Uterus (tissue), 2 donors: ENCODE measurements around the gene ZNF609.

ENCODE experiments used
- POLR2A ChIP-seq, 2 donors: fragments of 450-650 bp; IDR thresholded peaks; one replicate each; pipeline ENCODE4 v1.6.1; 2016; ENCODE audit warnings: antibody characterized with exemption in 2 of 2, mild to moderate bottlenecking in 1 of 2, moderate library complexity in 1 of 2
- TF ChIP-seq, protein P1 (sequence below), 4 experiments: fragments of 200-600 bp in 2 of 4; fragments of 450-650 bp in 2 of 4; sonication (generic) in 2 of 4; IDR thresholded peaks; one replicate each; pipeline ENCODE4 v1.5.1; 2016 to 2019; ENCODE audit warnings: antibody characterized with exemption in 4 of 4, mild to moderate bottlenecking in 2 of 4, moderate library complexity in 1 of 4

DNA sequence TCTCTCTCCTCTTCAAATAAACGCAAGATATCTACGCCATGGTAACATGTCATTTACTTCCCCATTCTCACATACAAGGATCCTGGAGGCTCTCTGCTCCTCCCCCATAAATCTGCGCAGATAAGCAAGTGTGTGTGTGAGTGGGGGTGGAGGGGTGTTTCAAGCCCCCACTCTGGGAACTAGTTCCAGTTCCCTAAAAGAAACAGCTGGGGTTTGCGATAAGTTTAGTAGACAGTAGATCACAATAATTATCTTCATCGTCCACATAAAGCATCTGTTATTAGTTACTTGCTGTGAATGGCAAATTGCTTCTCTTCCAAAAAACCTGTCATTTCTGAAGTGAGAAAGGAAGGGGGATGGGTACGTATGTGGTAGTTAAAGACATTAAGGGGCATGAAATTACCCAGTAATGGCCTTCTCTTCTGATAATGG, 235.2 kb downstream of the ZNF609 start:
- TF ChIP-seq POLR2A (IDR thresholded peaks at IDR 0.05) = no peak
- TF ChIP-seq, protein P1, sequence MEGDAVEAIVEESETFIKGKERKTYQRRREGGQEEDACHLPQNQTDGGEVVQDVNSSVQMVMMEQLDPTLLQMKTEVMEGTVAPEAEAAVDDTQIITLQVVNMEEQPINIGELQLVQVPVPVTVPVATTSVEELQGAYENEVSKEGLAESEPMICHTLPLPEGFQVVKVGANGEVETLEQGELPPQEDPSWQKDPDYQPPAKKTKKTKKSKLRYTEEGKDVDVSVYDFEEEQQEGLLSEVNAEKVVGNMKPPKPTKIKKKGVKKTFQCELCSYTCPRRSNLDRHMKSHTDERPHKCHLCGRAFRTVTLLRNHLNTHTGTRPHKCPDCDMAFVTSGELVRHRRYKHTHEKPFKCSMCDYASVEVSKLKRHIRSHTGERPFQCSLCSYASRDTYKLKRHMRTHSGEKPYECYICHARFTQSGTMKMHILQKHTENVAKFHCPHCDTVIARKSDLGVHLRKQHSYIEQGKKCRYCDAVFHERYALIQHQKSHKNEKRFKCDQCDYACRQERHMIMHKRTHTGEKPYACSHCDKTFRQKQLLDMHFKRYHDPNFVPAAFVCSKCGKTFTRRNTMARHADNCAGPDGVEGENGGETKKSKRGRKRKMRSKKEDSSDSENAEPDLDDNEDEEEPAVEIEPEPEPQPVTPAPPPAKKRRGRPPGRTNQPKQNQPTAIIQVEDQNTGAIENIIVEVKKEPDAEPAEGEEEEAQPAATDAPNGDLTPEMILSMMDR (IDR thresholded peaks at IDR 0.05) = no peak
